ENCODE results near the gene HNRNPA1L2. TPM values are rescaled to one million over a fixed set of nuclear protein-coding genes. Genes with fewer than 3 reads are reported as not detected.

The HNRNPA1L2 gene
- polyA plus RNA-seq, 1 experiment: 11.6 TPM

Other genes starting within 250 kb of the HNRNPA1L2 start
- gene THSD1, start 236.3 kb upstream of the HNRNPA1L2 start, polyA plus RNA-seq (2011; rRNA removed): 7.9 and 8.3 TPM in 2 replicates
- gene VPS36, start 191.8 kb upstream of the HNRNPA1L2 start, polyA plus RNA-seq (2011; rRNA removed): 20.5 and 24.2 TPM in 2 replicates
- gene CKAP2, start 187.0 kb upstream of the HNRNPA1L2 start, polyA plus RNA-seq (2011; rRNA removed): 14.3 and 18.2 TPM in 2 replicates
- gene SUGT1, start 10.4 kb downstream of the HNRNPA1L2 start, polyA plus RNA-seq (2011; rRNA removed): 44.9 and 64.8 TPM in 2 replicates
- not detected in 2 replicates for gene CNMD, start 97.4 kb downstream of the HNRNPA1L2 start, polyA plus RNA-seq (2011; rRNA removed)
- gene PCDH8, start 206.2 kb downstream of the HNRNPA1L2 start, polyA plus RNA-seq (2011; rRNA removed): not detected in 2 replicates

All from AG04450 (cell line).